Stimulated activated CD8-positive, alpha-beta memory T cell treated with anti-CD3 and anti-CD28 coated beads, Interleukin-15, amount 100 ng/mL, for 24 hours (primary cell): Measurements from ENCODE around the gene TPRN.

Source experiments
- DNase-seq: peaks from one replicate; pipeline ENCODE4 v3.0.0-alpha.2; 2020; ENCODE audit warnings: low read depth

Gene TPRN

DNA sequence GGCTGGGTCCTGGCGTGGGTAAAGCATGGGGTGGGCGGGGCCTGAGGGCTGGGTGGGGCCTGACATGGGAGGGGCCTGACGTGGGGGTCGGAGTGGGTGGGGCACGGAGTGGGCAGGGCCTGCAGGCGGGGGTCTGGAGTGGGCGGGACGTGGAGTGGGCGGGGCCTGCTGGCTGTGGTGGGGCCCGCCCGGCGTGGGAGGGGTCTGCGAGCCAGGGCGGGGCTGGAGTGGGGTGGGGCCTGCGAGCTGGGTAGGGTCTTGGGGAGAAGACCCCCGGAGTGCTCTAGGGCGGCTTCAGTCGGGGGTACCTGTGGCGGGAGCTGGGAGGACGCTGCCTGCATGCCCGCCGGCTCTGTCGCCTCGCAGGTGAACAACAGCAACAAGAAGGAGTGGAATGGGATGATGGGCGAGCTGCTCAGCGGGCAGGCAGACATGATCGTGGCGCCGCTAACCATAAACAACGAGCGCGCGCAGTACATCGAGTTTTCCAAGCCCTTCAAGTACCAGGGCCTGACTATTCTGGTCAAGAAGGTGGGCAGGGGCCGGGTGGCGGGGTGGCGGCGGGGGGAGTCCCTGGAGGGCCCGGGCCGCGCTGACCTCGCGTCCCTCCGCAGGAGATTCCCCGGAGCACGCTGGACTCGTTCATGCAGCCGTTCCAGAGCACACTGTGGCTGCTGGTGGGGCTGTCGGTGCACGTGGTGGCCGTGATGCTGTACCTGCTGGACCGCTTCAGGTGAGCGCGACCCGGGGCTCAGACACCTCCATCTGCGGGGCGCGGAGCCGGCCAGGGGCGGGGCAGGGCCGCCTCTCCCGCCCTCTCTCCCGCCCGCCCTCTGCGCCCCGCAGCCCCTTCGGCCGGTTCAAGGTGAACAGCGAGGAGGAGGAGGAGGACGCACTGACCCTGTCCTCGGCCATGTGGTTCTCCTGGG lies 38.7 kb downstream of the TPRN start:
- DNase-seq = no peak

GRCh38 chr9:137160716-137161557 lies 39.6 kb downstream of the TPRN start:
- DNase-seq = no peak

GRCh38 chr9:137160054-137160425 lies 40.5 kb downstream of the TPRN start:
- DNase-seq = no peak

- no peak for DNase-seq
Measured at GRCh38 chr9:137159105-137160053, 41.2 kb downstream of the TPRN start.

DNA sequence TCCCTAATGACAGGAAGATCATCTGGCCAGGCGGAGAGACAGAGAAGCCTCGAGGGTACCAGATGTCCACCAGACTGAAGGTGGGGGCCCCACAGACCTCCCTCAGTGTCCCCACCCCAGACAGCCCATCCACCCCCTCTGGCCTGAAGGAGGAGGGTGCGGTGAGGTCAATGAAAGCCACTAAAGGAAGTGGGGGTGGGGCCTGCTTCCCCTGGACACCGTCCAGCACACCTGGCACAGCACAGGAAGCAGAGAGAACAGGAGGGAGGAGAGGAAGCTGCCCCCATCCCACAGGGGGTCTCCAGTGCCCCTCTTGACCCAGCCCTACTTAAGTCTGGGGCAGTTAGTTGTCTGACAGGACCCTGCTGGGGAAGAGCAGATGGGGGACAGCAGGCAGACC lies 41.9 kb downstream of the TPRN start:
- DNase-seq = no peak

GRCh38 chr9:137157618-137158415 lies 42.7 kb downstream of the TPRN start:
- DNase-seq = no peak

DNA sequence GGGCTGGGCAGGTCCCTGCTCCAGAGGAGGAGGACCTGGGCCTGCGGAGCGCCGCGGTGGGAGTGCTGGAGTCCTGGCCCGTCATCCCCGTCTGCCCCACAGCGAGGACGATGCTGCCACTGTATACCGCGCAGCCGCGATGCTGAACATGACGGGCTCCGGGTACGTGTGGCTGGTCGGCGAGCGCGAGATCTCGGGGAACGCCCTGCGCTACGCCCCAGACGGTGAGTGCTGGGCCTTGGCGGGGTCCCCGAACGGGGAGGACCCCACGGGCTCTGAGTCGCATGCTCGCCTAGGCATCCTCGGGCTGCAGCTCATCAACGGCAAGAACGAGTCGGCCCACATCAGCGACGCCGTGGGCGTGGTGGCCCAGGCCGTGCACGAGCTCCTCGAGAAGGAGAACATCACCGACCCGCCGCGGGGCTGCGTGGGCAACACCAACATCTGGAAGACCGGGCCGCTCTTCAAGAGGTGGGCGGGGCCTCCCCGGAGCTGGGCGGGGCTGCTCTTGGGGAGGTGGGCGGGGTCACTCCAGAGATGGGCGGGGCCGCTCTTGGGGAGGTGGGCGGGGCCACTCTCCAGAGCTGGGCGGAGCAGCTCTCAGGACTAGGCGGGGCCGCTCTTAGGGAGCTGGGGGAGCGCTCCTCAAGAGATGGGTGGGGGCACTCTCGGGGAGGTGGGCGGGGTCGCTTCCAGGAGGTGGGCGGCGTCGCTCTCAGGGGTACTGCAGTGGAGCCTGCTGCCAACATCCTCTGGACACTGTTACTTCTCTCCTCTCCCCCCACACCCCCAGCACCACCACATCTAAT lies 43.8 kb downstream of the TPRN start:
- peak; percentile 43 for DNase-seq

DNA sequence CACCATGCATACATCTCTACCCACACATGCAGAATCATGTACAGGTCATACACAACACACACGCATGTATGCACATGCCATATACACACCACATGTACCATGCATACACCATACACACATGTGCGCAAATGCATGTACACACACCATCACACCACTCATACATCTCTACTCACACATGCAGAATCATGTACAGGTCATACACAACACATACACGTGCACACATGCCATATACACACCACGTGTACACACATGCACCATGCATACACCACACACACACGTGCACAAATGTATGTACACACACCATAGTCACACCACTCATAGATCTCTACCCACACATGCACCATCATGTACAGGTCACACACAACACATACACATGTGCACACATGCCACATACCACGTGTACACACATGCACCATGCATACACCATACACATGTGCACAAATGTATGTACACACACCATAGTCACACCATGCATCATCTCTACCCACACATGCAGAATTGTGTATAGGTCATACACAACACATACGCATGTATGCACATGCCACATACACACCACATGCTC lies 47.6 kb downstream of the TPRN start:
- no peak for DNase-seq

DNA sequence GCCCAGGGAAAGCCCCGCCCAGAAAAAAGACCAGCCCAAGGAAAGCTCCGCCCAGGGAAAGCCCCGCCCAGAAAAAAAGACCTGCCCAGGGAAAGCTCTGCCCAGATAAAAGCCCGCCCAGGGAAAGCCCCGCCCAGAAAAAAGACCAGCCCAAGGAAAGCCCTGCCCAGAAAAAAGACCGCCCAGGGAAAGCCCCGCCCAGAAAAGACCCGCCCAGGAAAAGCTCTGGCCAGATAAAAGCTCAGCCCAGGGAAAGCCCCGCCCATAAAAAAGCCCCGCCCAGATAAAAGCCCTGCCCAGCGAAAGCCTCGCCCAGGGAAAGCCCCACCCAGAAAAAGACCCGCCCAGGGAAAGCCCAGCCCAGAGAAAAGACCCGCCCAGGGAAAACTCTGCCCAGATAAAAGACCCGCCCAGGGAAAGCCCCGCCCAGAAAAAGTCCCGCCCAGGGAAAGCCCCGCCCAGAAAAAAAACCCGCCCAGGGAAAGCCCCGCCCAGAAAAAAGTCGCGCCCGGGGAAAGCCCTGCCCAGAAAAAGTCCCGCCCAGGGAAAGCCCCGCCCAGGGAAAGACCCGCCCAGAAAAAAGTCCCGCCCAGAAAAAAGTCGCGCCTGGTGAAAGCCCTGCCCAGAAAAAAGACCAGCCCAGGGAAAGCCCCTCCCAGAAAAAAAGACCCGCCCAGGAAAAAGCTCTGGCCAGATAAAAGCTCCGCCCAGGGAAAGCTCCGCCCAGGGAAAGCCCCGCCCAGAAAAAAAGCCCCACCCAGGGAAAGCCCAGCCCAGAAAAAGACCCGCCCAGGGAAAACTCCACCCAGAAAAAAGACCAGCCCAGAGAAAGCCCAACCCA lies 49.7 kb downstream of the TPRN start:
- no peak for DNase-seq

GRCh38 chr9:137149942-137150616 lies 50.5 kb downstream of the TPRN start:
- DNase-seq = no peak

DNA sequence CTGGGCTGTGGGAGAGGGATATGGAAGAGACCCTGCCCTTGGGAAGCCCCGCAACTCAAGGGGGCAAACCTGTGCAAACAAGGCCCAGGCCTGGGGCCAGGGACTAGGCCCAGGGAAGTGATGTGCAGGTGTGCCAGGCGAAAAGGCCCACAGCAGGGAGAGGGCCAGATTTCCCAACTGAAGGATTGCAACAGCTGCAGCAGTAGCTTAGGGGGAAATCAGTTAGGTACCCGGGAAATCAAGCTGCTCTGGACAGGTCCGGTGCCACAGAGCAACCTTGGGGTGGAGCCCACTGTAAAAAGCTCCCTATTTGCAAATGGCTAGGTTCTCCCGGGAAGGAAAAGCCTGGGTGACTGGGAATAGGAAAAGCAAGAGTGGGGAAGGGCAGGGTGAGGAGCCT lies 51.2 kb downstream of the TPRN start:
- DNase-seq = no peak

- DNase-seq = no peak
Measured at GRCh38 chr9:137148661-137149060, 51.9 kb downstream of the TPRN start.

GRCh38 chr9:137148242-137148641 lies 52.3 kb downstream of the TPRN start:
- DNase-seq = no peak

DNA sequence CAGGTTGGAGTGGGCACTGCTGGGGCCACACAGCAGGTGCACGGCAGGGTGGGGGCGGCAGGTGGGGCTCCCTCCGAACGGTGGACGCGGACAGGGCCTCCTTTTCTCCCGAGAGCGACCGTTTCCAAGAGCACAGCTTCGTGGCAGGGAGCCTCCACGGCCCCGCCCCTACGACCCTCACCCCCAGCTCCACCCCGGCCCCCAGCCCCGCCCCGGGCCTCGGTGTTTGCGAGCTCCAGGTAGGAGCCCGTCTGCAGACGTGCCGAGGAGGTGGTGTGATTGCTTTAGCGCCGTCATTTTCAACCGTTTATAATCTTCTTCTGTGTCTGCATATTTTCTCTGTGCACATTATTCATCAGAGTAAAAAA lies 52.8 kb downstream of the TPRN start:
- no peak for DNase-seq

DNA sequence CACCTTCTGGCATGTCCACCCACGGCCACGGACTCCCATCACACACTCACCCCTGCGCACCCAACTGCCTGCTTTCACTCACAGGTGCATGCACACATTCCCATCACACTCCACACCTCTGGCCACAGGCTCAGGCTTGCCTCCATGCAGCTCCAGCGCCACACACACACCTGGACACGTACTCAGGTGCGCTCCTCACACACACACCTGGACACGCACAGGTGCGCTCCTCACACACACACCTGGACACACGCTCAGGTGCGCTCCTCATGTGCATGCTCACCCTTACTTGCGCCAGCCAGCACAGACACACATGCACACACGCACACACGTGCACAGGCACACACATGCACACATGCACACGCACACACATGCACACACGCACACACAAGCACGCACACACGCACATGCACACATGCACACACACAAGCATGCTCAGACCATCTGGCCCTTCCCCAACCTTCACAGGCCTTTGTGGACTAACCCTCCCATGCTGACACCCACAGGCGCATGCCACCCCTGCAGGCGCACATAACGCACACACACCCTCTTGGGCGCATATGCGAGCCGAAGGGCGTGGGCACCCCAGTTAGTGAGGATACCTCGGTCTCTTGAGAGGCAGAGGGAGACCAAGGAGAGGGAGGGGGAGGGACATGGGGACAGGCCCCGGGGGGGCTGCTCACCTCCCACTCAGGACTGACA lies 53.3 kb downstream of the TPRN start:
- DNase-seq = no peak

DNA sequence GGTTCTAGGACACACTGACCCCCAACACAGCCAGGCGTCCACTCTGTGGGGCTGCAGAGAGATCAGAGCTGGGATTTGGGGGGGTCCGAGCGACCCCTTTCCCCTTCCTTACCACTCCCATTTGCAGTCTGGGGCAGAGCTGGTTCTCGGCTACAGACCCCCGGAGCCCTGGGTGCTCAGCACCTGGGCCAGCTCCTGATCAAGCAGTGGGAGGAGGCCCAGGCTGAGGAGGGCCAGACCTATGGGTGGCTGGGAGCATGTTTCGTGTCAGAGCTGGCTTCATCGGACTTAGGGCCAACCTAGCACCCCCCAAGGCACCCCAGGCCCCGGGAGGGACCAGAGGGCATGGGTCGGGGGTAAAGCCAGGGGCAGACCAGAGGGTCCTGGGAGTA lies 54.0 kb downstream of the TPRN start:
- no peak for DNase-seq

DNA sequence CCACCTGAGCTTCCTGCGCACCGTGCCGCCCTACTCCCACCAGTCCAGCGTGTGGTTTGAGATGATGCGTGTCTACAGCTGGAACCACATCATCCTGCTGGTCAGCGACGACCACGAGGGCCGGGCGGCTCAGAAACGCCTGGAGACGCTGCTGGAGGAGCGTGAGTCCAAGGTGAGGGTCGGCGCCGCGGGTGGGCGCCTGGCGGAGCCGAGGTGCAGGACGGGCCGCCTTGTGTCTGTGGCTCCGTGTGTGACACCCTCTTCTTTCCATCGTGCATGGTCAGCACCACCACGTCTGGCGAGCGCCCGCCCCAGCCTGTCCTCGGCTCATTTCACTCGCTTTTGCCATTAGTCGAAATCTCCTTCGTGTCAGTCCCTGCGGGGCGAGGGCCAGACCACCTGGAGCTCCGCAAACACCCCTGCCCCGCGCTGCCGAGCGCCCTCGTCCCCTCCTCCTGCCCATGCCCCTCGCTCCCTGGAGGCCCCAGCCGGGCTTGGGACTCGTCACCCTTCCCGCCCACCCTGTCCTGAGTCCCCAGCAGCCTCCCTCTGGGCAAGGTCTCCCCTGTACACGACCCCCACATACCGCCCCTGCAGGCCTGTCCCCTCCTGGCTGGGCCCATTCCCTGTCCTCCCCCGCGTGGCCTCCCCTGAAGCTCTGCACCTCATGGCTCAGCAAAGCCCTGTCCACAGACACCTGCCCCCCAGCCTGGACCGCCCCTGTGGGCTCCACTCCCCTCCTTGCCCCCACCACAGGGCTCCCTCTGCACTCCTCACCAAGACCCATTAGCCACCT lies 54.6 kb downstream of the TPRN start:
- no peak for DNase-seq
